IMR-90 (cell line): Measurements from ENCODE around the gene LONP1. TPM values are rescaled to one million over a fixed set of nuclear protein-coding genes. Genes with fewer than 3 reads are reported as not detected.

Experiments used
- ATAC-seq: fragments of 200-7000 bp; cut with Tn5 transposase; 2 replicates; pipeline ENCODE4 v1.9.1; 2020; ENCODE audit warnings: low read depth, mild to moderate bottlenecking, moderate library complexity
- BruUV-seq: library from RNA; stranded (reverse); fragments of 400-500 nt; replicated peaks from 2 replicates; lab custom pipeline; 2021; lab: Mats Ljungman, UMichigan
- CTCF ChIA-PET: fragments of 300-600 bp; formaldehyde crosslinking; extraction: SDS; loops from one replicate; lab custom pipeline; 2021; ENCODE audit warnings: antibody characterized with exemption; lab: Yijun Ruan, JAX
- POLR2A ChIA-PET: fragments of 300-600 bp; sonication (Branson Sonifier 250); formaldehyde crosslinking; loops from one replicate; lab custom pipeline; 2022; ENCODE audit warnings: antibody characterized with exemption; ENCODE audit not compliant: unreplicated experiment; lab: Charles Lee
- DNase-seq: peaks from one replicate; pipeline ENCODE4 v3.0.0; 2013
- H2AFZ ChIP-seq: replicated peaks from 2 replicates; pipeline ENCODE3; 2013; ENCODE audit warnings: low read length, mild to moderate bottlenecking; ENCODE audit not compliant: poor library complexity
- H2AK5ac ChIP-seq: 2 replicates; pipeline ENCODE4 v1.6.1; 2013; ENCODE audit warnings: low read depth, low read length, inconsistent platforms
- H2AK9ac ChIP-seq: replicated peaks from 2 replicates; pipeline ENCODE3; 2013; ENCODE audit warnings: mild to moderate bottlenecking, low read depth, low read length, moderate library complexity; ENCODE audit not compliant: poor library complexity
- H2BK120ac ChIP-seq: 2 replicates; pipeline ENCODE4 v1.6.1; 2013; ENCODE audit warnings: low read depth, low read length, inconsistent platforms
- H2BK15ac ChIP-seq: 3 replicates; pipeline ENCODE4 v1.6.1; 2013; ENCODE audit warnings: low read depth, low read length, inconsistent platforms
- H2BK20ac ChIP-seq: 2 replicates; pipeline ENCODE4 v1.6.1; 2013; ENCODE audit warnings: low read depth, mild to moderate bottlenecking, inconsistent platforms, low read length, moderate library complexity
- H2BK5ac ChIP-seq: 2 replicates; pipeline ENCODE4 v1.6.1; 2013; ENCODE audit warnings: mild to moderate bottlenecking, low read depth, low read length, inconsistent platforms; ENCODE audit not compliant: poor library complexity, severe bottlenecking
- H3K14ac ChIP-seq: replicated peaks from 2 replicates; pipeline ENCODE4 v1.6.1; 2013; ENCODE audit warnings: low read depth, low read length, inconsistent platforms
- H3K18ac ChIP-seq: 2 replicates; pipeline ENCODE4 v1.6.1; 2013; ENCODE audit warnings: low read depth, low read length, control low read depth
- H3K23ac ChIP-seq: 2 replicates; pipeline ENCODE4 v1.6.1; 2013; ENCODE audit warnings: low read depth, low read length, inconsistent platforms
- H3K27ac ChIP-seq: 2 replicates; pipeline ENCODE4 v1.5.1; 2013; ENCODE audit warnings: mild to moderate bottlenecking, control low read depth, low read length; ENCODE audit not compliant: insufficient read depth
- H3K27me3 ChIP-seq: 2 replicates; pipeline ENCODE4 v1.6.1; 2013; ENCODE audit warnings: low read length; ENCODE audit not compliant: control insufficient read depth, insufficient read depth
- H3K36me3 ChIP-seq: 2 replicates; pipeline ENCODE4 v1.6.1; 2013; ENCODE audit warnings: low read length, mixed read lengths; ENCODE audit not compliant: control insufficient read depth, insufficient read depth
- H3K4ac ChIP-seq: 2 replicates; pipeline ENCODE4 v1.6.1; 2013; ENCODE audit warnings: low read depth, low read length, inconsistent platforms
- H3K4me1 ChIP-seq: 2 replicates; pipeline ENCODE4 v1.6.1; 2013; ENCODE audit warnings: low read length, mixed read lengths; ENCODE audit not compliant: control insufficient read depth, insufficient read depth
- H3K4me2 ChIP-seq: 2 replicates; pipeline ENCODE4 v1.6.1; 2013; ENCODE audit warnings: low read depth, mild to moderate bottlenecking, control low read depth, low read length, moderate library complexity
- H3K4me3 ChIP-seq: 2 replicates; pipeline ENCODE4 v1.5.1; 2013; ENCODE audit warnings: low read depth, mild to moderate bottlenecking, control low read depth, low read length, moderate library complexity; ENCODE audit not compliant: insufficient read depth
- H3K56ac ChIP-seq: 2 replicates; pipeline ENCODE4 v1.6.1; 2013; ENCODE audit warnings: low read length, inconsistent platforms; ENCODE audit not compliant: insufficient read depth; ENCODE audit errors: extremely low read depth
- H3K79me1 ChIP-seq, 2 experiments: 2 replicates each; pipeline ENCODE4 v1.6.1; 2013; ENCODE audit warnings: low read length in 2 of 2, inconsistent platforms in 1 of 2, low read depth in 1 of 2
- H3K9ac ChIP-seq: 2 replicates; pipeline ENCODE4 v1.6.1; 2013; ENCODE audit warnings: low read depth, low read length, control low read depth
- H3K9me1 ChIP-seq: 2 replicates; pipeline ENCODE4 v1.6.1; 2013; ENCODE audit warnings: low read length, inconsistent platforms; ENCODE audit not compliant: insufficient read depth
- H3K9me3 ChIP-seq: 2 replicates; pipeline ENCODE4 v1.6.1; 2013; ENCODE audit warnings: low read length; ENCODE audit not compliant: control insufficient read depth, insufficient read depth
- H4K20me1 ChIP-seq: 2 replicates; pipeline ENCODE4 v1.6.1; 2013; ENCODE audit warnings: low read length, inconsistent platforms; ENCODE audit not compliant: insufficient read depth
- H4K5ac ChIP-seq: 2 replicates; pipeline ENCODE4 v1.6.1; 2013; ENCODE audit warnings: mild to moderate bottlenecking, low read depth, low read length, control low read depth
- H4K8ac ChIP-seq, 2 experiments: 2 replicates each; pipeline ENCODE4 v1.6.1; 2013; ENCODE audit warnings: low read depth in 2 of 2, low read length in 2 of 2, control low read depth in 1 of 2, inconsistent platforms in 1 of 2
- H4K91ac ChIP-seq: 2 replicates; pipeline ENCODE4 v1.6.1; 2013; ENCODE audit warnings: low read depth, low read length, inconsistent platforms; ENCODE audit not compliant: insufficient read depth
- BHLHE40 ChIP-seq: fragments of 150-350 bp; IDR thresholded peaks from 2 replicates; pipeline ENCODE4 v1.6.1; 2016; ENCODE audit warnings: mild to moderate bottlenecking, low read depth, low read length
- CEBPB ChIP-seq: IDR thresholded peaks from 2 replicates; pipeline ENCODE4 v1.6.1; 2012; ENCODE audit warnings: low read depth, low read length, improper control_type of control experiment
- CHD1 ChIP-seq: IDR thresholded peaks from 2 replicates; pipeline ENCODE4 v1.6.1; 2012; ENCODE audit warnings: low read depth, low read length, improper control_type of control experiment
- CTCF ChIP-seq: conservative IDR thresholded peaks from 2 replicates; pipeline ENCODE4 v1.5.1; 2012; ENCODE audit warnings: mild to moderate bottlenecking, low read depth, low read length, improper control_type of control experiment
- FOS ChIP-seq: fragments of 150-350 bp; IDR thresholded peaks from 2 replicates; pipeline ENCODE4 v1.6.1; 2016; ENCODE audit warnings: low read depth, low read length
- MAFK ChIP-seq: IDR thresholded peaks from 2 replicates; pipeline ENCODE4 v1.6.1; 2012; ENCODE audit warnings: low read depth, low read length, improper control_type of control experiment
- MAZ ChIP-seq: IDR thresholded peaks from 2 replicates; pipeline ENCODE4 v1.6.1; 2012; ENCODE audit warnings: low read depth, mild to moderate bottlenecking, low read length, improper control_type of control experiment, moderate library complexity, borderline replicate concordance
- RAD21 ChIP-seq: IDR thresholded peaks from 2 replicates; pipeline ENCODE4 v1.6.1; 2012; ENCODE audit warnings: low read length, improper control_type of control experiment
- RCOR1 ChIP-seq: IDR thresholded peaks from 2 replicates; pipeline ENCODE4 v1.6.1; 2012; ENCODE audit warnings: mild to moderate bottlenecking, low read length, improper control_type of control experiment; ENCODE audit not compliant: insufficient replicate concordance
- SMC3 ChIP-seq: fragments of 150-350 bp; IDR thresholded peaks from 2 replicates; pipeline ENCODE4 v1.6.1; 2016; ENCODE audit warnings: low read depth, mild to moderate bottlenecking, antibody characterized with exemption, low read length, moderate library complexity
- WGBS, 2 experiments: methylation state at CpG; one replicate each; pipeline versions ENCODE4 v1.1.5 to v1.1.7; 2013; ENCODE audit warnings: missing lambda C conversion rate in 2 of 2; ENCODE audit not compliant: insufficient read length in 1 of 2; ENCODE audit errors: extremely low coverage in 2 of 2; 5-methylcytosine and 5-hydroxymethylcytosine counted together
- dilution Hi-C: fragments of 300-500 bp; cut with HindIII; formaldehyde crosslinking; loops from one replicate; pipeline ENCODE4 v1.14.3; 2018; ENCODE audit warnings: low sequenced_read_pairs; ENCODE audit not compliant: unreplicated experiment
- in situ Hi-C: fragments of 300-500 bp; cut with MboI; formaldehyde crosslinking; loops from 3 replicates; pipeline ENCODE4 v1.14.3; 2019; ENCODE audit warnings: low sequenced_read_pairs, inconsistent platforms, mixed read lengths
- intact Hi-C: fragments of 100-400 bp; cut with micrococcal nuclease; formaldehyde crosslinking; loops from 2 replicates; pipeline ENCODE4 v1.10.0; 2022
- polyA plus RNA-seq, 3 experiments: library from polyadenylated mRNA; depleted of rRNA; stranded (reverse); fragments of >200 nt; gene quantifications; 2 replicates each; pipeline ENCODE4 v1.2.3, GENCODE V29; 2012; ENCODE audit warnings: low replicate concordance in 1 of 3
- total RNA-seq: library from RNA; depleted of rRNA; stranded (reverse); fragments of >200 nt; gene quantifications from 2 replicates; pipeline ENCODE4 v1.2.3, GENCODE V29; 2012
- TF ChIP-seq, protein P1 (sequence below): fragments of 150-350 bp; IDR thresholded peaks from 2 replicates; pipeline ENCODE4 v1.6.1; 2016; ENCODE audit warnings: low read depth, mild to moderate bottlenecking, low read length, moderate library complexity, borderline replicate concordance

The LONP1 gene
- total and polyA plus RNA-seq, 2 of the 4 experiments (the other 2 are of a cell fraction): 64.2 to 93.2 TPM

DNA sequence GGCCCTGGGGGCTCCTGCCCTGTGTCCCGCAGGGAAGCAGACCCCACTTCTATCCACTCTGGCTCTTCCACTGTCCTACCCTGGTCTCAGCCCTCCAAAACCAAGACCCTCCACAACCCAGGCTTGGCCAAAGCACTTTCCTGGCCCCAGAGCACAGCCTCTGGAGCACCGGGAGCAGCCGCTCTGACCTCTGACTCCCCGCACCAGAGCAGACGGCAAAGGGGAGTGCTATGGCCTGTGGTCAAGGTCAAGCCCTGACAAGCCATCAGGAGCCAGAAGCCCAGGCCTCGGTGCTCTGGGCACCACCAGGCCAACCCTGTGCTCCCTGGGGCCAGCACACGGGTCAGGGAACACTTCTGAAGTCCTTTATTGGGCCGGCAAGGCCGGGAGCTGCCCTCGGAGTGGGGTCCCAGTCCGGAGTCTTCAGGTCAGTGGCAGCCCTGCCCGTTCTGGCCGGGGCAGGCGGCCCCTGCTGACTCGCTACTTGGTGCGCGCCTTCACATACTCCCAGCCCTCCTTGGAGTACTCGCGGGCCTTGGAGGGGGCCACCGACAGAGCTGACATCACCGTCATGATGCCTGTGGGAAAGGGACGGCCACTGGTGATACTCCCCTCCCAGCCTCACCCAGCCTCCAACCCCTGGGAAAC, 41.8 kb downstream of the LONP1 start:
- dilution Hi-C loops (no loop called here), in situ Hi-C loops (no loop called here), intact Hi-C loops (no loop called here)
- BruUV-seq: no TSS peak
- Histone ChIP-seq H2BK20ac (no peak overlapping the region), H3K27me3 (no peaks in the 10 kb centered on the region), H4K91ac (no peak overlapping the region), H3K14ac (no peak overlapping the region), H2BK5ac (no peak overlapping the region), H3K23ac (no peak overlapping the region), H2BK15ac (no peak overlapping the region), H3K36me3 (no peaks in the 10 kb centered on the region), H3K79me1 (peaks cover 15 to 19% of the 10 kb centered on the region in 2 experiments; a peak in 3 of 4 replicates), H4K5ac (no peak overlapping the region), H2AFZ (no peak overlapping the region), H3K9ac (no peak overlapping the region), H4K20me1 (no peaks in the 10 kb centered on the region; the same call in 1 of the 2 replicates), H4K8ac (no peak overlapping the region), H2AK9ac (no peak overlapping the region), H2BK120ac (no peak overlapping the region), H3K18ac (no peak overlapping the region), H3K4ac (no peak overlapping the region), H3K4me1 (peaks cover 7% of the 10 kb centered on the region), H3K56ac (no peak overlapping the region), H3K9me3 (no peaks in the 10 kb centered on the region), H3K4me2 (no peak overlapping the region), H3K9me1 (peaks cover 7% of the 10 kb centered on the region; the same call in 1 of the 2 replicates), H3K4me3 (no peak overlapping the region), H3K27ac (no peak overlapping the region), H2AK5ac (no peak overlapping the region)
- ATAC-seq: no peak
- TF ChIP-seq RCOR1 (no peak), CTCF (no peak), CHD1 (no peak), MAFK (no peak), FOS (no peak), SMC3 (no peak), RAD21 (no peak), CEBPB (no peak), BHLHE40 (no peak), MAZ (no peak)
- TF ChIP-seq, protein P1, sequence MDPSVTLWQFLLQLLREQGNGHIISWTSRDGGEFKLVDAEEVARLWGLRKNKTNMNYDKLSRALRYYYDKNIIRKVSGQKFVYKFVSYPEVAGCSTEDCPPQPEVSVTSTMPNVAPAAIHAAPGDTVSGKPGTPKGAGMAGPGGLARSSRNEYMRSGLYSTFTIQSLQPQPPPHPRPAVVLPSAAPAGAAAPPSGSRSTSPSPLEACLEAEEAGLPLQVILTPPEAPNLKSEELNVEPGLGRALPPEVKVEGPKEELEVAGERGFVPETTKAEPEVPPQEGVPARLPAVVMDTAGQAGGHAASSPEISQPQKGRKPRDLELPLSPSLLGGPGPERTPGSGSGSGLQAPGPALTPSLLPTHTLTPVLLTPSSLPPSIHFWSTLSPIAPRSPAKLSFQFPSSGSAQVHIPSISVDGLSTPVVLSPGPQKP: no peak
- WGBS, 2 experiments: 100% methylated on average over 4 of the region's 22 CpGs; no CpG with 5 or more reads in 1 of the 2 experiments
- ChIA-PET POLR2A (no interaction called here), CTCF (no interaction called here)
- DNase-seq: no peak
